Measurements from ENCODE around the gene C5orf52.

Gene C5orf52

DNA sequence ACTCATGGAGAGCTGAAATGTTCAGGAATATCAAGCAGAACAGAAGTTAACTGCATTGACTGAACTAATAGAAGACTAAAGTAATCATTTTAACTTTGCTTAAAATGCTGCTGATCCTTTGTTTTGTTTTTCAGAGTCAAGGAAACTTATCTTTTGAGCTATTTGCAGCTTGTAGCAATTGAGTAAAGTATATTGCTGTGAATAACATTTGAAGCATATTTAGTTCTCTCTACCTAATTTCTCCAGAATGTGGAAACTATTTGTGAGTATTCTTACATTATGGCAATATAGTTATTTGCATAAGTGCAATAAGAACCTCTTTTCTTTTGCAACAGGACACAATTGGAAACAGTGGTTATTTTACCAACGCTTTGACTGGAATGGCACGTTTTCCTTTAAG is 13.8 kb upstream of the C5orf52 start:
- no peak for DNase-seq (ENCODE audit: low read depth)
- TF ChIP-seq MYC (IDR thresholded peaks at IDR 0.05; ENCODE audit: low read depth, low read length) (no peak), POLR2A (IDR thresholded peaks at IDR 0.05; ENCODE audit: extremely low read depth, insufficient read length) (no peak)
- TF ChIP-seq, protein P1, sequence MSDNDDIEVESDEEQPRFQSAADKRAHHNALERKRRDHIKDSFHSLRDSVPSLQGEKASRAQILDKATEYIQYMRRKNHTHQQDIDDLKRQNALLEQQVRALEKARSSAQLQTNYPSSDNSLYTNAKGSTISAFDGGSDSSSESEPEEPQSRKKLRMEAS (IDR thresholded peaks at IDR 0.05; ENCODE audit: low read depth, low read length), result no peak
- TF ChIP-seq, protein P2, sequence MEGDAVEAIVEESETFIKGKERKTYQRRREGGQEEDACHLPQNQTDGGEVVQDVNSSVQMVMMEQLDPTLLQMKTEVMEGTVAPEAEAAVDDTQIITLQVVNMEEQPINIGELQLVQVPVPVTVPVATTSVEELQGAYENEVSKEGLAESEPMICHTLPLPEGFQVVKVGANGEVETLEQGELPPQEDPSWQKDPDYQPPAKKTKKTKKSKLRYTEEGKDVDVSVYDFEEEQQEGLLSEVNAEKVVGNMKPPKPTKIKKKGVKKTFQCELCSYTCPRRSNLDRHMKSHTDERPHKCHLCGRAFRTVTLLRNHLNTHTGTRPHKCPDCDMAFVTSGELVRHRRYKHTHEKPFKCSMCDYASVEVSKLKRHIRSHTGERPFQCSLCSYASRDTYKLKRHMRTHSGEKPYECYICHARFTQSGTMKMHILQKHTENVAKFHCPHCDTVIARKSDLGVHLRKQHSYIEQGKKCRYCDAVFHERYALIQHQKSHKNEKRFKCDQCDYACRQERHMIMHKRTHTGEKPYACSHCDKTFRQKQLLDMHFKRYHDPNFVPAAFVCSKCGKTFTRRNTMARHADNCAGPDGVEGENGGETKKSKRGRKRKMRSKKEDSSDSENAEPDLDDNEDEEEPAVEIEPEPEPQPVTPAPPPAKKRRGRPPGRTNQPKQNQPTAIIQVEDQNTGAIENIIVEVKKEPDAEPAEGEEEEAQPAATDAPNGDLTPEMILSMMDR (IDR thresholded peaks at IDR 0.05; ENCODE audit: low read depth, low read length), result no peak
- no peak overlapping the region for H3K4me3 ChIP-seq (ENCODE audit: low read depth, low read length)

DNA sequence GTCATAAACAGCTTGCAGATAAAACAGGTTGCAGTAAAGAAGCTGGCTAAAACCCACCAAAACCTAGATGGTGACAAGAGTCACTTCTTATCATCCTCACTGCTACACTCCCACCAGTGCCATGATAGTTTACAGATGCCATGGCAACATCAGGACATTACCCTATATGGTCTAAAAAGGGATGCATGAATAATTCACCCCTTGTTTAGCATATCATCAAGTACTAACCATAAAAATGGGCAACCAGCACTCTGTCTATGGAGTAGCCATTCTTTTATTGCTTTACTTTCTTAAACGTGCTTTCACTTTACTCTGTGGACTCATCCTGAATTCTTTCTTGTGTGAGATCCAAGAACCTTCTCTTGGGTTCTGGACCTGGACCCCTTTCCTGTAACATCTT is 12.4 kb upstream of the C5orf52 start:
- TF ChIP-seq, protein P1 (IDR thresholded peaks at IDR 0.05; ENCODE audit: low read depth, low read length), result no peak
- no peak for TF ChIP-seq MYC (IDR thresholded peaks at IDR 0.05; ENCODE audit: low read depth, low read length)
- DNase-seq (ENCODE audit: low read depth), result no peak
- H3K4me3 ChIP-seq (ENCODE audit: low read depth, low read length), result no peak overlapping the region

DNA sequence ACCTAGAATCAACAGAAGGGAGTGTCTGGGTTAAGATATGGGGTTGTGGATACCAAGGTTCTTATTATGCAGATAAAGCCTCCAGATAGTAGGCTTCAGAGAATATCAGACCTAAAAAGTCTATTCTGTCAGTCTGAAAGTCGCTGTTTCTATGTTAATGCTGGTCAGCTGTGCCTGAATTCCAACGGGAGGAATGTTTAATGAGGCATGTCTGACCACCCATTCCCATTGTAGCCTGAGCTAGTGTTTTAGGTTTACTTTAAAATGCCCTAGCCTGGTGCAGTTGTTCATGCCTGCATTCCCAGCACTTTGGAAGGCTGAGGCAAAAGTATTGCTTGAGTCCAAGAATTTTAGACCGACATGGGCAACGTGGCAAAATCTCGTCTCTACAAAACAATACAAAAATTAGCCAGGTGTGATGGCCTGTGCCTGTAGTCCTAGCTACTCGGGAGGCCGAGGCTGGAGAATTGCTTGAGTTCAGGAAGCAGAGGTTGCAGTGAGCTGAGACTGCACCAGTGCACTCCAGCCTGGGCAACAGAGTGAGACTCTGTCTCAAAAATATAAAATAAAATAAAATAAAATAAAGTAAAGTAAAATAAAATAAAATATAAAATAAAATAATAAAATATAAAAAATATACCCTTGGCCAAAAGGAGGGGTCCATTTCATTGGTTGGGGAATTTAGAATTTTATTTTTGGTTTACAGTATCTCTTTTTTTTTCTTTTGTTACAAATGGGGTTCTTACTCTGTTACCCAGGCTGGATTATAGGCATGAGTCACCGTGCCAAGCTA is 11.3 kb upstream of the C5orf52 start:
- H3K4me3 ChIP-seq (ENCODE audit: low read depth, low read length), result no peak overlapping the region
- TF ChIP-seq, protein P2 (IDR thresholded peaks at IDR 0.05; ENCODE audit: low read depth, low read length), result no peak
- TF ChIP-seq POLR2A (IDR thresholded peaks at IDR 0.05; ENCODE audit: extremely low read depth, insufficient read length), result no peak
- TF ChIP-seq MYC (IDR thresholded peaks at IDR 0.05; ENCODE audit: low read depth, low read length), result no peak
- TF ChIP-seq, protein P1 (IDR thresholded peaks at IDR 0.05; ENCODE audit: low read depth, low read length), result no peak
- DNase-seq (ENCODE audit: low read depth), result no peak

DNA sequence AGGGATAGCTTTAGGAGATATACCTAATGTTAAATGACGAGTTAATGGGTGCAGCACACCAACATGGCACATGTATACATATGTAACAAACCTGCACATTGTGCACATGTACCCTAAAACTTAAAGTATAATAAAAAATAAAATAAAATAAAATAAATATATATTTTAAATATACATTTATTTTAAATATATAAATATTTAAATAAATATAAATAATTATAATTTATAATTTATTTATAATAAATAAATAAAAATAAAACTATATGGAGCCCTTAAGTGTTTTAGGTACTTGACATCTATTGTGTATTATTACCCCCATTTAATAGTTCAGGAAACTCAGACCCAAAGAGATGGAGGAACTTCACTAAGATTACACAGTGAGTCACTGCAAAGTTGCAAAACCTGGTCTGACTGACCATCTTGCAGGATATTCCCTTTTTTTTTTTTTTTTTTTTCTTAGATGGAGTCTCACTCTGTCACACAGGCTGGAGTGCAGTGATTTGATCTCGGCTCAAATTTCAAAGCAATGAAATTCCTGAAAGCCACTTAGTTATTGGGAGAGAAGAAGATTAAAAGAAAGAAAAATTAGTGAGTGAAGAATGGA is 5.8 kb upstream of the C5orf52 start:
- no peak for TF ChIP-seq MYC (IDR thresholded peaks at IDR 0.05; ENCODE audit: low read depth, low read length)
- no peak for TF ChIP-seq POLR2A (IDR thresholded peaks at IDR 0.05; ENCODE audit: extremely low read depth, insufficient read length)
- TF ChIP-seq, protein P2 (IDR thresholded peaks at IDR 0.05; ENCODE audit: low read depth, low read length), result no peak
- TF ChIP-seq, protein P1 (IDR thresholded peaks at IDR 0.05; ENCODE audit: low read depth, low read length), result no peak

DNA sequence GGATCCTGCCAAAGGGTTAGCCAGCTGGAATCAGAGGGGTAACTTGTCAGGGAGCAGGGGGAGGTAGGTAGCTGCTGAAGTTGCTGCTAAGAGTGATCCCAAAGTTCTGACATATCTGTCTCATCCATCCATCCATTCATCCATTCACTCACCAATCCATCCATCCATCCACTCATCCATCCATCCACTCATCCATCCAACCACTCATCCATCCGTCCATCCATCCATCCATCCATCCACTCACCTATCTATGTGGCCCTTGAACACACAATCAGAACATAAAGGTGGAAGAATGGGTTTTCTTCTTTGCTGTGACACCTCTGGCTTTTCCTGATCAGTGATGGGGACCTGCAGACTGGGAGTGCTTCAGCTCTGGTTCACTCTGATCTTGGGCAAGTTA is 3.0 kb upstream of the C5orf52 start:
- no peak for TF ChIP-seq POLR2A (IDR thresholded peaks at IDR 0.05; ENCODE audit: extremely low read depth, insufficient read length)
- TF ChIP-seq, protein P2 (IDR thresholded peaks at IDR 0.05; ENCODE audit: low read depth, low read length), result no peak
- TF ChIP-seq MYC (IDR thresholded peaks at IDR 0.05; ENCODE audit: low read depth, low read length), result no peak
- TF ChIP-seq, protein P1 (IDR thresholded peaks at IDR 0.05; ENCODE audit: low read depth, low read length), result no peak
- no peak for DNase-seq (ENCODE audit: low read depth)
- no peak overlapping the region for H3K4me3 ChIP-seq (ENCODE audit: low read depth, low read length)

More for the DNA sequence above, 5.8 kb upstream of the C5orf52 start:
- peak; percentile 51 for DNase-seq (ENCODE audit: low read depth)
- no peak overlapping the region for H3K4me3 ChIP-seq (ENCODE audit: low read depth, low read length)

DNA sequence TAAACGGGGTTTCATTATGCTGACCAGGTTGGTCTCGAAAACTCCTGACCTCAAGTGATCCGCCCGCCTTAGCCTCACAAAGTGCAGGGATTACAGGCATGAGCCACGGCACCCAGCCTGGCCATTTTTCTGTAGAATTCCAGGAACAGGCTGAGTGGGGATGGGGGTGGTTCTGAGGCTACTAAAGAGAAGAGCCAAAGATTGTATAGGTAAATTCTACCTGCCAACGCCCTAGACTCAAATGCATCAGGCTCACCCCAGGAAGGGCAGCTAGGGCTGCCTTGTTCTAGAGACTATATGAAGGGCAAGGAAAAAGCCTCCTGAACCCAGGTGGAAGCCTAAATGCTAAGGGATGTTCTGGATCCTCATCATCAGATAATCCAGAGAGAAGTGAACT is 1.6 kb upstream of the C5orf52 start:
- H3K4me3 ChIP-seq (ENCODE audit: low read depth, low read length), result no peak overlapping the region
- TF ChIP-seq POLR2A (IDR thresholded peaks at IDR 0.05; ENCODE audit: extremely low read depth, insufficient read length) (no peak), MYC (IDR thresholded peaks at IDR 0.05; ENCODE audit: low read depth, low read length) (no peak)
- TF ChIP-seq, protein P1 (IDR thresholded peaks at IDR 0.05; ENCODE audit: low read depth, low read length), result no peak
- TF ChIP-seq, protein P2 (IDR thresholded peaks at IDR 0.05; ENCODE audit: low read depth, low read length), result no peak
- no peak for DNase-seq (ENCODE audit: low read depth)

All from NB4 (cell line).